Activated T-helper 9 cell treated with anti-CD3 and anti-CD28 coated beads, Interleukin-2, amount 50 U/mL, for 16 hours (primary cell): ENCODE data around the gene TFAP2E.

Source experiments
- DNase-seq: peaks from one replicate; pipeline ENCODE4 v3.0.0-alpha.2; 2020; ENCODE audit warnings: low read depth

The TFAP2E gene

GRCh38 chr1:35573198-35574124 lies at the start of gene TFAP2E:
TSS of gene TFAP2E (plus strand) at chr1:35573314. CDS start at chr1:35573578, 264 bp downstream.
- DNase-seq: no peak

GRCh38 chr1:35524106-35524505 lies 49.0 kb upstream of the TFAP2E start:
- DNase-seq: no peak

- no peak for DNase-seq
These were observed 42.9 kb upstream of the TFAP2E start for GRCh38 chr1:35530168-35530567.

- DNase-seq: no peak
These were observed 42.2 kb upstream of the TFAP2E start for GRCh38 chr1:35530946-35531345.

GRCh38 chr1:35531368-35531767 lies 41.7 kb upstream of the TFAP2E start:
- no peak for DNase-seq

GRCh38 chr1:35532497-35533223 lies 40.5 kb upstream of the TFAP2E start:
- DNase-seq: no peak

GRCh38 chr1:35533586-35533985 lies 39.5 kb upstream of the TFAP2E start:
- no peak for DNase-seq

- no peak for DNase-seq
These were observed 37.9 kb upstream of the TFAP2E start for GRCh38 chr1:35535243-35535642.

GRCh38 chr1:35536556-35537162 lies 36.5 kb upstream of the TFAP2E start:
- DNase-seq: no peak

GRCh38 chr1:35537806-35538205 lies 35.3 kb upstream of the TFAP2E start:
- no peak for DNase-seq

GRCh38 chr1:35539073-35539823 lies 33.9 kb upstream of the TFAP2E start:
- DNase-seq: no peak

- no peak for DNase-seq
These were observed 33.3 kb upstream of the TFAP2E start for GRCh38 chr1:35539824-35540261.

GRCh38 chr1:35544976-35545375 lies 28.1 kb upstream of the TFAP2E start:
- no peak for DNase-seq

GRCh38 chr1:35546614-35547013 lies 26.5 kb upstream of the TFAP2E start:
- DNase-seq: no peak

- DNase-seq: no peak
These were observed 19.3 kb upstream of the TFAP2E start for GRCh38 chr1:35553851-35554250.

GRCh38 chr1:35554266-35555211 lies 18.6 kb upstream of the TFAP2E start:
- no peak for DNase-seq

- no peak for DNase-seq
These were observed 17.9 kb upstream of the TFAP2E start for GRCh38 chr1:35555212-35555584.

GRCh38 chr1:35555601-35556477 lies 17.3 kb upstream of the TFAP2E start:
- DNase-seq: no peak

GRCh38 chr1:35556484-35557117 lies 16.5 kb upstream of the TFAP2E start:
- DNase-seq: no peak
